Activated T-helper 1 cell treated with anti-CD3 and anti-CD28 coated beads, Interleukin-12 subunit alpha, Interleukin-12 subunit beta, Interleukin-2, Interleukin-4 antibody, amounts not matched to agents 30 ng/mL and 10 ng/mL and 1 ng/mL, durations not matched to agents 14 hours and 24 hours and 36 hours (primary cell): ENCODE results near the gene RCOR3. TPM values are rescaled to one million over a fixed set of nuclear protein-coding genes. Genes with fewer than 3 reads are reported as not detected.

Source experiments
- DNase-seq: peaks from one replicate; pipeline ENCODE4 v3.0.0; 2021; ENCODE audit warnings: low spot score
- H3K27ac Mint-ChIP-seq: one replicate; pipeline ENCODE4 v1.8.0; 2021; ENCODE audit warnings: mild to moderate bottlenecking, mixed read lengths
- H3K27me3 Mint-ChIP-seq: one replicate; pipeline ENCODE4 v1.8.0; 2022; ENCODE audit warnings: mild to moderate bottlenecking, moderate library complexity, mixed read lengths; ENCODE audit not compliant: insufficient read depth
- H3K36me3 Mint-ChIP-seq: one replicate; pipeline ENCODE4 v1.8.0; 2021; ENCODE audit warnings: low read depth, mixed read lengths
- H3K4me1 Mint-ChIP-seq: one replicate; pipeline ENCODE4 v1.8.0; 2021; ENCODE audit warnings: low read depth, mixed read lengths
- H3K4me3 Mint-ChIP-seq: one replicate; pipeline ENCODE4 v1.8.0; 2021; ENCODE audit warnings: mild to moderate bottlenecking, moderate library complexity, mixed read lengths
- H3K9me3 Mint-ChIP-seq: one replicate; pipeline ENCODE4 v1.8.0; 2021; ENCODE audit warnings: mixed read lengths
- intact Hi-C: fragments of 100-400 bp; cut with micrococcal nuclease; formaldehyde crosslinking; loops from one replicate; pipeline ENCODE4 v1.15.1; 2024
- total RNA-seq: library from RNA; stranded (reverse); gene quantifications from 2 replicates; pipeline ENCODE4 v1.2.3, GENCODE V29; 2022

Gene RCOR3
- total RNA-seq, 1 donor from 2014 or later: 41.0 TPM

DNA sequence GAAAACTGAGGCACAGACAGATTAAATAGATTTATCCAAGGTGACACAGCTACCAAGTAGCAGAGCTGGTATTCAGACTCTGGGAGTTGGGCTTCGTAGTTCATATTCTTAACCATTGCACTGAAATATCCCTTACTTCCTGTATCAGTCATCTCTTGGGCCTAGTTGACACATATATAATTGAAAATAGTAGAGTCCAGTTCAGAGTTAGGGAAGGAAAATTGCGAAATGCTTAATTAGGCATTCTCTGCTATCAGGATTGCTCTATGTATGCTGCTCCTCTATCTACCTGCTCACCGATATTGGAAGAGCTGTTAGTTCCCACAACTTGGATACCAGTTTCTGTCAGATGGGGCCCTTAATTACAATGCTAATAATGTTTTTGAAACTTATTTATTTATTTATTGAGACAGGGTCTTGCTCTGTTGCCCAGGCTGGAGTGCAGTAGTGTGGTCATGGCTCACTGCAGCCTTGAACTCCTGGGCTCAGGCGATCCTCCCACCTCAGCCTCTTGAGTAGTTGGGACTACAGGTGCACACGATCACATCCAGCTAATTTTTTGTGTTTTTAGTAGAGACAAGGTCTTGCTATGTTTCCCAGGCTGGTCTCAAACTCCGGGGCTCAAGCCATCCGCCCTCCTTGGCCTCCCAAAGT is 8.2 kb downstream of the RCOR3 start:
- Mint-ChIP-seq H3K9me3 (no peaks in the 10 kb centered on the region), H3K4me1 (peaks cover 9% of the 10 kb centered on the region), H3K27me3 (no peaks in the 10 kb centered on the region), H3K27ac (no peak overlapping the region), H3K36me3 (peaks cover 21% of the 10 kb centered on the region), H3K4me3 (no peak overlapping the region)
- DNase-seq: no peak
- intact Hi-C loops: loop anchor here (10.0 kb wide), 2 partner anchors 407 to 1503 kb away; partner anchors contain the start of gene NEK2

GRCh38 chr1:211279340-211279739 is 20.2 kb downstream of the RCOR3 start:
- Mint-ChIP-seq H3K9me3 (no peaks in the 10 kb centered on the region), H3K4me3 (no peak overlapping the region), H3K27me3 (no peaks in the 10 kb centered on the region), H3K36me3 (peaks cover 20% of the 10 kb centered on the region), H3K27ac (no peak overlapping the region), H3K4me1 (no peaks in the 10 kb centered on the region)
- intact Hi-C loops: loop anchor here (5.0 kb wide), 1 partner anchor 198 kb away; no protein-coding TSS in a partner anchor
- DNase-seq: no peak

GRCh38 chr1:211280910-211281309 is 21.7 kb downstream of the RCOR3 start:
- no peaks in the 10 kb centered on the region for H3K9me3 Mint-ChIP-seq
- intact Hi-C loops: loop anchor here (1.0 to 2.0 kb wide), 5 partner anchors 15 to 75 kb away; partner anchors contain the start of gene RCOR3
- H3K36me3 Mint-ChIP-seq: peaks cover 24% of the 10 kb centered on the region
- no peaks in the 10 kb centered on the region for H3K27me3 Mint-ChIP-seq
- no peak for DNase-seq
- no peaks in the 10 kb centered on the region for H3K4me1 Mint-ChIP-seq
- no peak overlapping the region for H3K4me3 Mint-ChIP-seq
- no peak overlapping the region for H3K27ac Mint-ChIP-seq

DNA sequence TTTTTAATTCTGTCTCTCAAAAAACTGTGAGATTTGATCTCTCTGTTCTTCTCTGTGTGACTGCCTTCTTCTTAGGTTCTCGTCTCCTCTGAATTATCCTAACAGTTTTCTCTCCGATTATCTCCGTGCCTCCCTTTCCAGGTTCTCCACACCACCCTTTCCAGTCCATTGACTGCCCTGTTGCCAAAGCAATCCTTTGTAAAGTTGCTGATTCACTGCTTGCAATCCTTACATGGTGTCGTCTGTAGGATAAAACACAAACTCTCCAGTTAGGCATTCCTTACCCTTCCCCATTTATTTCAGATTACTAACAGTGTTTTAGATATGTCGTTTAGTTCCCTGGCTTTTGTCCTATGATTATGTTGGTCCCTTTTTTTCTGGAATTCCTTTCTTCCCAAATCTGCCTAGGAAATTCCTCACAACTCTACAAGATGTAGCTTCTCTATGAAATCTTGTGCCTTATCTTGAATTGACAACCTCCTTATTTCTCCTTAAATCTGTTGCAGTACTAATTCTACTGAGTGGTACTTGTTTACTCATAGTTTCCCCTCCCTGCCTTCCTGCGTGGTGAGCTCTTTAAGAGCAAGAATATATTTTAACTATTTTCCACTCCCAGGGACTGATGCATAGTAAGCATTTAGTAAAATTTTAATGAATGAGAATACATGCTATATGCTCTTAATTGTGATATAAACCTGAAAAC is 22.3 kb downstream of the RCOR3 start:
- no peaks in the 10 kb centered on the region for H3K27me3 Mint-ChIP-seq
- intact Hi-C loops: loop anchor here (1.0 to 2.0 kb wide), 5 partner anchors 15 to 75 kb away; partner anchors contain the start of gene RCOR3
- no peaks in the 10 kb centered on the region for H3K4me1 Mint-ChIP-seq
- H3K27ac Mint-ChIP-seq: no peak overlapping the region
- no peak overlapping the region for H3K4me3 Mint-ChIP-seq
- no peaks in the 10 kb centered on the region for H3K9me3 Mint-ChIP-seq
- no peak for DNase-seq
- H3K36me3 Mint-ChIP-seq: peaks cover 24% of the 10 kb centered on the region

- Mint-ChIP-seq H3K4me1 (no peaks in the 10 kb centered on the region), H3K27ac (no peak overlapping the region), H3K36me3 (peaks cover 27% of the 10 kb centered on the region), H3K9me3 (no peaks in the 10 kb centered on the region), H3K27me3 (no peaks in the 10 kb centered on the region), H3K4me3 (no peak overlapping the region)
- DNase-seq: no peak
- intact Hi-C loops: no loop called here
These were observed 22.8 kb downstream of the RCOR3 start for GRCh38 chr1:211282023-211282373.

GRCh38 chr1:211285196-211285595 is 26.0 kb downstream of the RCOR3 start:
- DNase-seq: no peak
- peaks cover 36% of the 10 kb centered on the region for H3K36me3 Mint-ChIP-seq
- intact Hi-C loops: no loop called here
- no peaks in the 10 kb centered on the region for H3K4me1 Mint-ChIP-seq
- H3K9me3 Mint-ChIP-seq: no peaks in the 10 kb centered on the region
- H3K27me3 Mint-ChIP-seq: no peaks in the 10 kb centered on the region
- H3K27ac Mint-ChIP-seq: peak overlapping the region; percentile 12
- no peak overlapping the region for H3K4me3 Mint-ChIP-seq

- Mint-ChIP-seq H3K27me3 (no peaks in the 10 kb centered on the region), H3K27ac (no peak overlapping the region), H3K36me3 (peaks cover 48% of the 10 kb centered on the region), H3K4me1 (no peaks in the 10 kb centered on the region), H3K9me3 (no peaks in the 10 kb centered on the region), H3K4me3 (no peak overlapping the region)
- intact Hi-C loops: no loop called here
- no peak for DNase-seq
These were observed 28.1 kb downstream of the RCOR3 start for GRCh38 chr1:211287218-211287617.

GRCh38 chr1:211292411-211292810 is 33.2 kb downstream of the RCOR3 start:
- Mint-ChIP-seq H3K36me3 (peaks cover 41% of the 10 kb centered on the region), H3K4me3 (no peak overlapping the region)

GRCh38 chr1:211296396-211296795 is 37.2 kb downstream of the RCOR3 start:
- no peak overlapping the region for H3K4me3 Mint-ChIP-seq
- H3K36me3 Mint-ChIP-seq: peaks cover 40% of the 10 kb centered on the region
- H3K4me1 Mint-ChIP-seq: peaks cover 24% of the 10 kb centered on the region
- H3K27ac Mint-ChIP-seq: peak overlapping the region; percentile 59
- intact Hi-C loops: loop anchor here (1.0 to 2.0 kb wide), 3 partner anchors 9 to 26 kb away; no protein-coding TSS in a partner anchor
- no peaks in the 10 kb centered on the region for H3K27me3 Mint-ChIP-seq
- H3K9me3 Mint-ChIP-seq: no peaks in the 10 kb centered on the region
- DNase-seq: no peak

More at GRCh38 chr1:211292411-211292810, 33.2 kb downstream of the RCOR3 start:
- Mint-ChIP-seq H3K9me3 (no peaks in the 10 kb centered on the region), H3K27ac (no peak overlapping the region), H3K4me1 (peaks cover 12% of the 10 kb centered on the region), H3K27me3 (no peaks in the 10 kb centered on the region)
- intact Hi-C loops: no loop called here
- no peak for DNase-seq

DNA sequence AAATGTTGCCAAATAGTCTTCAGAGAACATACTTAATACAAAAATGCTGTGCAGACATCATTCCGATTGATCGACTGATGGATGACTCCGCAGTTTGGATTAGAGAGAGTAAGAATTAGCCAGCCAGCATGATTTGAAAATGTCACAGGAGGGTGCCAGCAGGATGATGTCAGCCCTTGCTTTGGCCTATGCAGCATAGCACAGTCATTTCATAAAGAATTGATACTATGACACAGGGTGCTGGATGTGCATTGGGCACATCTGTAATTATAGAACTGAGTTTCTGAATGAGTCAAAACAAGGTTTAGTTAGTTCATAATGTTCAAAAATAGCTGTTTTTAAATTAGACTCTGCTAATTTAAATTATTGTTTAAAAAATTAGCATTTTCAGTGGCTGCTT is 45.9 kb downstream of the RCOR3 start:
- H3K27ac Mint-ChIP-seq: peak overlapping the region; percentile 41
- DNase-seq: no peak
- intact Hi-C loops: loop anchor here (1.0 to 2.0 kb wide), 3 partner anchors 9 to 24 kb away; no protein-coding TSS in a partner anchor

GRCh38 chr1:211309617-211310016 is 50.5 kb downstream of the RCOR3 start:
- no peak for DNase-seq
- Mint-ChIP-seq H3K27me3 (no peaks in the 10 kb centered on the region), H3K36me3 (peaks cover 37% of the 10 kb centered on the region), H3K27ac (no peak overlapping the region), H3K4me1 (peaks cover 12% of the 10 kb centered on the region), H3K9me3 (no peaks in the 10 kb centered on the region), H3K4me3 (no peak overlapping the region)
- intact Hi-C loops: no loop called here

More for the DNA sequence above, 45.9 kb downstream of the RCOR3 start:
- Mint-ChIP-seq H3K4me3 (no peak overlapping the region), H3K9me3 (no peaks in the 10 kb centered on the region), H3K27me3 (no peaks in the 10 kb centered on the region), H3K36me3 (peaks cover 39% of the 10 kb centered on the region), H3K4me1 (peaks cover 34% of the 10 kb centered on the region)

DNA sequence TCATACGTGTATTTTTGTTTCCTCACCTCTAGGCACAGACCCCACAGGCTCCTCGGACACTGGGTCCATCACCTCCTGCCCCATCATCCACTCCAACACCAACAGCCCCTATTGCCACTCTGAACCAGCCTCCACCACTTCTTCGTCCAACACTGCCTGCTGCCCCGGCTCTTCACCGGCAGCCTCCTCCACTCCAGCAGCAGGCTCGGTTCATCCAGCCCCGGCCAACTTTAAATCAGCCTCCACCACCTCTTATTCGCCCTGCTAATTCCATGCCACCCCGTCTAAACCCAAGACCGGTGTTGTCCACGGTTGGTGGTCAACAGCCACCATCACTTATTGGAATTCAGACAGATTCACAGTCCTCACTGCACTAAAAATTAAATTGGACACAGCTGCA is 54.2 kb downstream of the RCOR3 start:
- Mint-ChIP-seq H3K36me3 (peaks cover 28% of the 10 kb centered on the region), H3K4me3 (no peak overlapping the region), H3K9me3 (no peaks in the 10 kb centered on the region), H3K27ac (no peak overlapping the region), H3K27me3 (no peaks in the 10 kb centered on the region), H3K4me1 (peaks cover 7% of the 10 kb centered on the region)
- intact Hi-C loops: no loop called here
- no peak for DNase-seq

GRCh38 chr1:211318576-211319280 is 59.6 kb downstream of the RCOR3 start:
- no peak for DNase-seq
- Mint-ChIP-seq H3K4me1 (peaks cover 41% of the 10 kb centered on the region), H3K4me3 (no peak overlapping the region), H3K9me3 (no peaks in the 10 kb centered on the region), H3K27ac (no peak overlapping the region), H3K27me3 (no peaks in the 10 kb centered on the region), H3K36me3 (peaks cover 6% of the 10 kb centered on the region)
- intact Hi-C loops: no loop called here
